ENCODE data around the gene CORO7.
"Not testable (repeated sequence)": the region's sequence is repeated elsewhere in the genome, so short reads cannot be mapped to it uniquely, and the experiment has no call there.

DNA sequence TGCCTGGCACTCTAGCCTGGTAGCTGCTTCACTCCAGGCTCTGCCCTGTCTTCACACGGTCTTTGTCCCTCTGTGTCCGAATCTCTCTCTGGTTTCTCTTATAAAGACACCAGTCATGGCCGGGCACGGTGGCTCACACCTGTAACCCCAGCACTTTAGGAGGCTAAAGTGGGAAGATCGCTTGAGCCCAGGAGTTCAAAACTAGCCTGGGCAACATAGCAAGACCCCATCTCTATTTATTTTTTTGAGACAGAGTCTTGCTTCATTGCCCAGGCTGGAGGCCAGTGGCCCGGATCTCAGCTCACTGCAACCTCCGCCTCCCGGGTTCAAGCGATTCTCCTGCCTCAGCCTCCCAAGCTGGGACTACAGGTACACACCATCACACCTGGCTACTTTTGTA, 82.7 kb downstream of the CORO7 start:
- not testable (repeated sequence) for TF ChIP-seq CTCF (conservative IDR thresholded peaks at IDR 0.05); ZFX (IDR thresholded peaks at IDR 0.05)
